MCF 10A (cell line): ENCODE results near the gene DHX57. TPM values are rescaled to one million over a fixed set of nuclear protein-coding genes. Genes with fewer than 3 reads are reported as not detected.

Experiments
- BruUV-seq: library from RNA; stranded (reverse); fragments of 400-500 nt; replicated peaks from 2 replicates; lab custom pipeline; 2021; lab: Mats Ljungman, UMichigan
- CTCF ChIA-PET: fragments of 300-600 bp; sonication (Branson Sonifier 250); formaldehyde crosslinking; extraction: SDS; loops from one replicate; lab custom pipeline; 2021; ENCODE audit warnings: antibody characterized with exemption, inconsistent platforms; lab: Yijun Ruan, JAX
- POLR2A ChIA-PET: fragments of 300-600, 350-650 bp; sonication (Branson Sonifier 250); formaldehyde crosslinking; extraction: SDS; loops from one replicate; lab custom pipeline; 2020; ENCODE audit warnings: antibody characterized with exemption, inconsistent platforms; lab: Yijun Ruan, JAX
- DNase-seq: peaks from one replicate; pipeline ENCODE4 v3.0.0-alpha.2; 2018; ENCODE audit not compliant: unreplicated experiment
- H3K27ac Mint-ChIP-seq: one replicate; pipeline ENCODE4 v1.8.0; 2022; ENCODE audit warnings: mild to moderate bottlenecking, low read depth, mixed read lengths; ENCODE audit not compliant: unreplicated experiment
- H3K27me3 Mint-ChIP-seq: one replicate; pipeline ENCODE4 v1.8.0; 2022; ENCODE audit warnings: mixed read lengths; ENCODE audit not compliant: insufficient read depth, unreplicated experiment
- H3K36me3 Mint-ChIP-seq: one replicate; pipeline ENCODE4 v1.8.0; 2022; ENCODE audit warnings: mild to moderate bottlenecking, moderate library complexity, mixed read lengths; ENCODE audit not compliant: insufficient read depth, unreplicated experiment
- H3K4me1 Mint-ChIP-seq: one replicate; pipeline ENCODE4 v1.8.0; 2022; ENCODE audit warnings: mixed read lengths; ENCODE audit not compliant: insufficient read depth, unreplicated experiment
- H3K4me3 Mint-ChIP-seq: one replicate; pipeline ENCODE4 v1.8.0; 2022; ENCODE audit warnings: mild to moderate bottlenecking, moderate library complexity, mixed read lengths; ENCODE audit not compliant: unreplicated experiment
- H3K9me3 Mint-ChIP-seq: one replicate; pipeline ENCODE4 v1.8.0; 2022; ENCODE audit warnings: mixed read lengths; ENCODE audit not compliant: unreplicated experiment
- intact Hi-C: fragments of 100-400 bp; cut with micrococcal nuclease; formaldehyde crosslinking; loops from 2 replicates; pipeline ENCODE4 v1.14.1; 2022
- total RNA-seq: library from RNA; stranded (reverse); gene quantifications from 2 replicates; pipeline ENCODE4 v1.2.3, GENCODE V29; 2022
- TF ChIP-seq, protein P1 (sequence below): fragments of 200-600 bp; IDR thresholded peaks from one replicate; pipeline ENCODE4 v1.8.0; 2022; ENCODE audit warnings: antibody characterized with exemption, mild to moderate bottlenecking; ENCODE audit not compliant: unreplicated experiment

DHX57 gene
- total RNA-seq, 1 experiment from 2014 or later: 21.3 TPM

DNA sequence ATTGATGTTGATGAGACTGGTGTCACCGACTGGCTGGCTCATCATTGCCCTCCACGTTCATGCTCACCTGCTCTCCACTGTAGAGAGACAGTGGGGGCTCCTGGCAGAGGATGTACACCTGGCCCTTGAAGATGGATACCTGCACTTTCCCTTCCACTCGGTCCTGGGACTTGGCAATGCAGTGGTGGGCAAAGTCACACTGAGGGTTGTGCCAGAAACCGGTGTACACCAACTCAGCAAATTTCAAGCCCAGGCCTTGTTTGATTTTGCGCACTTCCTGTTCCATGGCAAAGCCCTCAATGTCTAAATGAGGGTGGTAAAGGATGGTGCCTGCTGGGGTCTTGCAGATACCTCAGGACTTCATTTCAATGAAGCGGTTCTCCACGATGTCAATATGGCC is 65.2 kb downstream of the DHX57 start:
- no peak overlapping the region for H3K27ac Mint-ChIP-seq
- TF ChIP-seq, protein P1, sequence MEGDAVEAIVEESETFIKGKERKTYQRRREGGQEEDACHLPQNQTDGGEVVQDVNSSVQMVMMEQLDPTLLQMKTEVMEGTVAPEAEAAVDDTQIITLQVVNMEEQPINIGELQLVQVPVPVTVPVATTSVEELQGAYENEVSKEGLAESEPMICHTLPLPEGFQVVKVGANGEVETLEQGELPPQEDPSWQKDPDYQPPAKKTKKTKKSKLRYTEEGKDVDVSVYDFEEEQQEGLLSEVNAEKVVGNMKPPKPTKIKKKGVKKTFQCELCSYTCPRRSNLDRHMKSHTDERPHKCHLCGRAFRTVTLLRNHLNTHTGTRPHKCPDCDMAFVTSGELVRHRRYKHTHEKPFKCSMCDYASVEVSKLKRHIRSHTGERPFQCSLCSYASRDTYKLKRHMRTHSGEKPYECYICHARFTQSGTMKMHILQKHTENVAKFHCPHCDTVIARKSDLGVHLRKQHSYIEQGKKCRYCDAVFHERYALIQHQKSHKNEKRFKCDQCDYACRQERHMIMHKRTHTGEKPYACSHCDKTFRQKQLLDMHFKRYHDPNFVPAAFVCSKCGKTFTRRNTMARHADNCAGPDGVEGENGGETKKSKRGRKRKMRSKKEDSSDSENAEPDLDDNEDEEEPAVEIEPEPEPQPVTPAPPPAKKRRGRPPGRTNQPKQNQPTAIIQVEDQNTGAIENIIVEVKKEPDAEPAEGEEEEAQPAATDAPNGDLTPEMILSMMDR: no peak
- ChIA-PET CTCF (no interaction called here), POLR2A (no interaction called here)
- H3K4me3 Mint-ChIP-seq: no peak overlapping the region
- no peaks in the 10 kb centered on the region for H3K9me3 Mint-ChIP-seq
- no peaks in the 10 kb centered on the region for H3K27me3 Mint-ChIP-seq
- H3K4me1 Mint-ChIP-seq: no peaks in the 10 kb centered on the region
- peaks cover 33% of the 10 kb centered on the region for H3K36me3 Mint-ChIP-seq
- no peak for DNase-seq
- intact Hi-C loops: no loop called here
- BruUV-seq: no TSS peak

GRCh38 chr2:38808677-38809076 is 67.1 kb downstream of the DHX57 start:
- BruUV-seq: no TSS peak
- TF ChIP-seq, protein P1: no peak
- no peak overlapping the region for H3K4me3 Mint-ChIP-seq
- peaks cover 20% of the 10 kb centered on the region for H3K36me3 Mint-ChIP-seq
- ChIA-PET CTCF (no interaction called here), POLR2A (interaction anchor here (0.8 kb wide), 1 partner anchor 11 kb away, joined by 5 read pairs; no protein-coding TSS in a partner anchor)
- H3K4me1 Mint-ChIP-seq: no peaks in the 10 kb centered on the region
- H3K27me3 Mint-ChIP-seq: no peaks in the 10 kb centered on the region
- intact Hi-C loops: no loop called here
- no peak overlapping the region for H3K27ac Mint-ChIP-seq
- no peak for DNase-seq
- no peaks in the 10 kb centered on the region for H3K9me3 Mint-ChIP-seq

DNA sequence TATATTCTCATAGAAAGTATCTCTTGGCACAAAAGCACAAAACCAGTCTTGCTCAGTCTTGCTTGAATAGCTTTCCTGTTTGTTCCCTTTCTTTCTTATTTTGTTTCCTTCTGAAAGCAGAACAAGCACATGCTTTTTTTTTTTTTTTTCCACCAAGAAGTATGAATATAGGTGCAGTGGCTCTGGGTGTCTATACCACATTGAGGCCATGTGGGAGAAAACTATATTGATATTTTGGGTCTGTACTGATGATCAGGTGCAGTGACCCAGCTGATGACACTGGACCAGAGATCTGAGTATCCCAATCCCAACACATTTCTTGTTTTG is 69.0 kb downstream of the DHX57 start:
- Mint-ChIP-seq H3K9me3 (no peaks in the 10 kb centered on the region), H3K4me1 (no peaks in the 10 kb centered on the region), H3K27me3 (no peaks in the 10 kb centered on the region), H3K27ac (no peak overlapping the region), H3K36me3 (peaks cover 22% of the 10 kb centered on the region), H3K4me3 (no peak overlapping the region)
- ChIA-PET POLR2A (no interaction called here), CTCF (interaction anchor here (1.1 kb wide), 1 partner anchor 19 kb away, joined by 6 read pairs; no protein-coding TSS in a partner anchor)
- intact Hi-C loops: no loop called here
- DNase-seq: no peak
- TF ChIP-seq, protein P1: no peak
- no TSS peak for BruUV-seq

GRCh38 chr2:38806015-38806732 is 69.6 kb downstream of the DHX57 start:
- ChIA-PET POLR2A (interaction anchor here (1.2 kb wide), 1 partner anchor 55 kb away, joined by 5 read pairs; the partner anchor contains the start of gene SRSF7), CTCF (interaction anchor here (1.1 kb wide), 1 partner anchor 19 kb away, joined by 6 read pairs; no protein-coding TSS in a partner anchor)
- Mint-ChIP-seq H3K4me3 (no peak overlapping the region), H3K9me3 (no peaks in the 10 kb centered on the region), H3K36me3 (peaks cover 20% of the 10 kb centered on the region), H3K27ac (no peak overlapping the region), H3K27me3 (no peaks in the 10 kb centered on the region), H3K4me1 (no peaks in the 10 kb centered on the region)
- BruUV-seq: no TSS peak
- intact Hi-C loops: no loop called here
- TF ChIP-seq, protein P1: no peak
- no peak for DNase-seq
